AG09309 (cell line): ENCODE data around the gene SETBP1.

Experiments used
- DNase-seq: peaks from one replicate; pipeline ENCODE4 v3.0.0-alpha.2; 2010; ENCODE audit warnings: low read depth
- H3K4me3 ChIP-seq: 2 replicates; pipeline ENCODE4 v1.5.1; 2011; ENCODE audit warnings: mild to moderate bottlenecking, low read depth, low read length, moderate library complexity; ENCODE audit not compliant: control insufficient read depth
- TF ChIP-seq, protein P1 (sequence below): IDR thresholded peaks from 2 replicates; pipeline ENCODE4 v1.5.1; 2011; ENCODE audit warnings: mild to moderate bottlenecking, low read depth, low read length, inconsistent platforms; ENCODE audit not compliant: insufficient read depth, control insufficient read depth; ENCODE audit errors: missing control alignments

The SETBP1 gene

DNA sequence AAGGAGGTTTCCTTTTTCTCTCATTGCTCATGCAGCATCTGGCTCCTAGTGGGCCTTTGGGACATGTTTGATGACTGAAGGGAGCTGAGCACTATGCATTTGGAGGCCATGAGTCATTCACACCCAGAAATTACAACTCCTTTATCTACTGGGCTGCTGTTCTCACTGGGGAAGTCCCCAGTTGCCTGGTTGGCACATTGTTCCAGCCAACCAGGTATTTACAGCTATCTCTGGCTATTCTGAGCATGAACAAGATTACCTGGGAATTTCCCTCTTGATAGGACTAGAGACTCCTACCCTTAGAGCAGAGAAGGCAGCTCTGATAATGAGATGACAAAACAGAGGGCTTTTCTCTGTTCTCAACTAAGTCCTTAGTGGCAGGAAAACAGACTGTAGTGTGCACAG, 206.5 kb downstream of the SETBP1 start:
- TF ChIP-seq, protein P1, sequence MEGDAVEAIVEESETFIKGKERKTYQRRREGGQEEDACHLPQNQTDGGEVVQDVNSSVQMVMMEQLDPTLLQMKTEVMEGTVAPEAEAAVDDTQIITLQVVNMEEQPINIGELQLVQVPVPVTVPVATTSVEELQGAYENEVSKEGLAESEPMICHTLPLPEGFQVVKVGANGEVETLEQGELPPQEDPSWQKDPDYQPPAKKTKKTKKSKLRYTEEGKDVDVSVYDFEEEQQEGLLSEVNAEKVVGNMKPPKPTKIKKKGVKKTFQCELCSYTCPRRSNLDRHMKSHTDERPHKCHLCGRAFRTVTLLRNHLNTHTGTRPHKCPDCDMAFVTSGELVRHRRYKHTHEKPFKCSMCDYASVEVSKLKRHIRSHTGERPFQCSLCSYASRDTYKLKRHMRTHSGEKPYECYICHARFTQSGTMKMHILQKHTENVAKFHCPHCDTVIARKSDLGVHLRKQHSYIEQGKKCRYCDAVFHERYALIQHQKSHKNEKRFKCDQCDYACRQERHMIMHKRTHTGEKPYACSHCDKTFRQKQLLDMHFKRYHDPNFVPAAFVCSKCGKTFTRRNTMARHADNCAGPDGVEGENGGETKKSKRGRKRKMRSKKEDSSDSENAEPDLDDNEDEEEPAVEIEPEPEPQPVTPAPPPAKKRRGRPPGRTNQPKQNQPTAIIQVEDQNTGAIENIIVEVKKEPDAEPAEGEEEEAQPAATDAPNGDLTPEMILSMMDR = no peak
- peak; percentile 29 for DNase-seq
- no peak overlapping the region for H3K4me3 ChIP-seq

DNA sequence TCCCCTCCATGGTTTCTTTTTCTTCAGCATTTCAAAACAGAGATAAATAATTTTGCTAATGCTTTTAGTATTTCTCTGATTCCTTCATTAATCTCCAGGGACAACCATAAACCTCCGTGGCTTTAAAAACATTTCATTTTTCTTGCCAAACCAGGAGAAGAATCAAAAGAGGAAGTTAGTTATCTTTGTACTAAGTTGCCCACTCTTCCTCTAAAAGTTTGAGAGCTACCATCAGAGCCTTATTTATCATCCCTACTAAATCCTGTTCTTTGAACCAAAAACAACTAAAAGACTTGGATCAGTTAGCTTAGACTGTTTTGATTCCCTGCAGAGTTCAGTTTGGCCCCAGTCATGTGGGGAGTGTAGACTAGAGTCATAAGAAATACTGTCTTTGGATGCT, 208.4 kb downstream of the SETBP1 start:
- no peak for DNase-seq
- no peak overlapping the region for H3K4me3 ChIP-seq
- TF ChIP-seq, protein P1 = no peak

GRCh38 chr18:44893045-44893706, 212.5 kb downstream of the SETBP1 start:
- DNase-seq = no peak

DNA sequence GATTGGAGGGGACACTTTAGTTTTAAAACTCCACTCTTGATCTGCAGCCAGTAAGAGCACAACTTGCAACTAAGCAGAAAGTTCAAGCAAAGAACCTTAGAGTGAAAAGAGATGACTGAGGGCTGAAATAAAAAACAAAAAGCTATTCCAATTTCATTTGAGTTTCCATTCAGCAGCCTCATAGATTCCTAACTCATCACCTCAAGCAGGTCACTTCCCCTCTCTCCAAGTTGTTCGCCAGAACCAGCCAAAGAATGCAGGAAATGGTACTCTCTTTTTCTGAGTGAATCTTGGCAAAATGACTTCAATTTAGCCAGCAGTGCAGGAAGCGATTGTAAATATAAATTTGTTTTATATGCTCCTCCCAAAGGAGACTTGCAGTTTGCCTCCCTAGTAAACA, 213.3 kb downstream of the SETBP1 start:
- DNase-seq = no peak
- TF ChIP-seq, protein P1 = no peak
- H3K4me3 ChIP-seq = no peak overlapping the region

More at GRCh38 chr18:44893045-44893706, 212.5 kb downstream of the SETBP1 start:
- H3K4me3 ChIP-seq = no peak overlapping the region
- TF ChIP-seq, protein P1 = no peak

DNA sequence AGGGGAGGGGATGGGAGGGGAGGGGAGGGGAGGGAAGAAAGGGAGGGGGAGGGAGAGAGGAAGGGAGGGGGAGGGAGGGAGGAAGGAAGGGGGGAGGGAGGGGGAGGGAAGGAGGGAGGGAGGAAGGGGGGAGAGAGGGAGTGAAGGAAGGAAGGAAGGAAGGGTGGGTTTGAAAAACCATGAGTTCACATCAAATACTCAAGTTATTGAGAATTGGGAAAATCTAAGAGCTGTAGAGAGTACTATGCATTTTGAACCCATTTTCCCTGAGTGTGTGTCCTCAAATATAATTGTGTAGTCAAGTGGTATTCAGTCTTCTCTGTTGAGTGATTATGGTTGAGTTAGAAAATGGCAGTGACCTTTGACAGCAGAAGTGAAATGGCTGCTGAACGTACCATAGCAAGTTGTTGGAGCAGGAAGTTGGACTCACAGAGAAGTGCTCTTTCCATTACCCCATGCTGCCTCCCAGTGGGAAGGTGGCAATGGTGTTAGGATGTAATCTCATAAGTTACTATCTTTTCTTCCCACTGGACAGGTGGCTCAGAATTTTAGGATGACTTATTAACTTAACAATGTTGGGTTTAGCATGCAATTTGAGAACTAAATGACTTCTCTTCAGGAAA, 214.6 kb downstream of the SETBP1 start:
- H3K4me3 ChIP-seq = no peak overlapping the region
- TF ChIP-seq, protein P1 = peak; percentile 60
- peak; percentile 25 for DNase-seq

DNA sequence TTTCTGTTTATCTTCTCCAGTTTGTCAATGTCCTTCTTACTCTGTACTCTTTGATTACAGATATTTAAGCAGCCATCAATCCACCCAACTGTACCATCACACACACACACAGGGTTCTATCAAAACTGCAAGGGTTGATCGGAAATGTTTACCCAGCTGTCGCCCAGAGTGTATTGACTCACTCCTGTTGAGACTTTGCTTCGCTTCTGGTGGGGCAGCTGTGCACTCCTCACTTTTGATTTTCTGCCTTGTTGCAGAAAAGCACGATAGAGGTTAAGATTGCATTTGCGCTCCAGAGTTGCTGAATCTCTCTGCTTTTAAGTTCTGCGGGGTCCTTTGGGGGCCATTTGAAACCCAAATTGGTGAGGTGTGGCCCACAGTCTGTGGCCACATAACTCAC, 216.2 kb downstream of the SETBP1 start:
- TF ChIP-seq, protein P1 = no peak
- no peak overlapping the region for H3K4me3 ChIP-seq
- no peak for DNase-seq
